ENCODE results near the gene DMRTC2.
A peak's percentile ranks its signal among the peaks of the same experiment; 100 is the strongest.

DMRTC2 gene

DNA sequence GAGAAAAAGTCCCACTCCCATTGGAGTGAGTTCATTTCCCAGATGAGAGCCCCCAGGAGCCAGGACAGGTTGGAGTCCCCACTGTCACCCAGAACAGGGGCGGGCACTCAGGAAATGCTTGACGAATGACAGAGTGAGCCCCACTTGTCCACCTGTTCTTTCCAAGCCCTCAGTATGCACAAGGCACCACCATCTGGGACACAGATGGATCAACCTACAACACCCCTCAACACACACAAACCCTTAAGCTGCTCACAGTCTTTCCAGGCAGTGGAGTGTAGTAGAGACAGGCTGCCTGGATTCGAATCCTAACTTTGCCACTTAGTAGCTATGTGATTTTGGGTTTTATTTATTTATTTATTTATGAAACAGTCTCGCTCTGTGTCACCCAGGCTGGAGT, 46.1 kb downstream of the DMRTC2 start:
- FAIRE-seq (no peak), DNase-seq (ENCODE audit: insufficient read length, low spot score) (no peak)
- TF ChIP-seq, protein P1, sequence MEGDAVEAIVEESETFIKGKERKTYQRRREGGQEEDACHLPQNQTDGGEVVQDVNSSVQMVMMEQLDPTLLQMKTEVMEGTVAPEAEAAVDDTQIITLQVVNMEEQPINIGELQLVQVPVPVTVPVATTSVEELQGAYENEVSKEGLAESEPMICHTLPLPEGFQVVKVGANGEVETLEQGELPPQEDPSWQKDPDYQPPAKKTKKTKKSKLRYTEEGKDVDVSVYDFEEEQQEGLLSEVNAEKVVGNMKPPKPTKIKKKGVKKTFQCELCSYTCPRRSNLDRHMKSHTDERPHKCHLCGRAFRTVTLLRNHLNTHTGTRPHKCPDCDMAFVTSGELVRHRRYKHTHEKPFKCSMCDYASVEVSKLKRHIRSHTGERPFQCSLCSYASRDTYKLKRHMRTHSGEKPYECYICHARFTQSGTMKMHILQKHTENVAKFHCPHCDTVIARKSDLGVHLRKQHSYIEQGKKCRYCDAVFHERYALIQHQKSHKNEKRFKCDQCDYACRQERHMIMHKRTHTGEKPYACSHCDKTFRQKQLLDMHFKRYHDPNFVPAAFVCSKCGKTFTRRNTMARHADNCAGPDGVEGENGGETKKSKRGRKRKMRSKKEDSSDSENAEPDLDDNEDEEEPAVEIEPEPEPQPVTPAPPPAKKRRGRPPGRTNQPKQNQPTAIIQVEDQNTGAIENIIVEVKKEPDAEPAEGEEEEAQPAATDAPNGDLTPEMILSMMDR (IDR thresholded peaks at IDR 0.05; ENCODE audit: insufficient read depth, missing control alignments): no peak

DNA sequence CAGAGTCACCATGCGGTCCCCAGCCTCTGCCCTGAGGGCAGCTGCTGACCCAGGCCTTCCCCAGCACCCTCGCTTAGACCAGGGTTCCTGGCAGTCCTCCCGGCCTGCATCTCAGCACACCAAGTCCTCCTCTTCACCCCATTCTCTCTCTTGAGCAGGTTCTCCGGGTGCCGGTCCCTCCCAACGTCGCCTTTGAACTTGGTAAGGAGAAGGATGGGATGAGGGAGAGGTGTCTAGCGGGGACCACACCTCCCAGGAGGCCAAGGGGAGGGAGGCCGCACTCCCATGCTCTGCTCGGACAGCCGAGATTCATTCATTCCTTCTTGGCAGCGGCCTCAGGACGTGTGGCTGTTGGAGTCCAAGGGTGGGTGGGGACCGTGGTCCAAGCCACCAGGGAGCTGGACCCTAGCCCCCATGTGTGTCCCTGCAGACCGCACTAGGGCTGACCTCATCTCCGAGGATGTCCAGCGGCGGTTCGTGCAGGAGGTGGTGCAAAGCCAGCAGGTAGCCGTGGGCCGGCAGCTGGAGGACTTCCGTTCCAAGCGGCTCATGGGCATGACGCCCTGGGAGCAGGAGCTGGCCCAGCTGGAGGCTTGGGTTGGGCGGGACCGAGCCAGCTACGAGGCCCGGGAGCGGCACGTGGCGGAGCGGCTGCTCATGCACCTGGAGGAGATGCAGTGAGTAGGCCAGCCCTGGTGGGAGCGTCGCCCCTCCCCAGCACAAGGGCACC, 47.5 kb downstream of the DMRTC2 start:
- TF ChIP-seq, protein P1 (IDR thresholded peaks at IDR 0.05; ENCODE audit: insufficient read depth, missing control alignments): no peak
- no peak for FAIRE-seq
- no peak for DNase-seq (ENCODE audit: insufficient read length, low spot score)

GRCh38 chr19:41893899-41894298, 49.1 kb downstream of the DMRTC2 start:
- no peak for DNase-seq (ENCODE audit: insufficient read length, low spot score)
- no peak for FAIRE-seq
- TF ChIP-seq, protein P1 (IDR thresholded peaks at IDR 0.05; ENCODE audit: insufficient read depth, missing control alignments): no peak

DNA sequence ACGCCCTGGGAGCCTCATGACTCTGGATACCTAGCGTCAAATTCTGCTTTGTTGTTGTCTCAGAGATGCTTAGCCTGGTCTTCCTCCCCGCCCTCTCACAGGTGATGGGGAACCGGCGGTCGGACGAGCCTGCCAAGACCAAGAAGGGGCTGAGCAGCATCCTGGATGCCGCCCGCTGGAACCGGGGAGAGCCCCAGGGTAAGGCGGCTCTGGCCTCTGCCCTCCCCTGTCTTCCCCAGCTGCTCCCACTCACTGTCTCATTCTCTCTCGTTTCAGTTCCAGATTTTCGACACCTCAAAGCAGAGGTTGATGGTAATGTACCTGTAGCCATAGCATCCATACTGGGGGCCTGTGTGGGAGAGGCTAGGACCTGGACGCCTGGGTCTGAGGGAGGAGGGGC, 49.5 kb downstream of the DMRTC2 start:
- TF ChIP-seq, protein P1 (IDR thresholded peaks at IDR 0.05; ENCODE audit: insufficient read depth, missing control alignments): no peak
- FAIRE-seq: no peak

DNA sequence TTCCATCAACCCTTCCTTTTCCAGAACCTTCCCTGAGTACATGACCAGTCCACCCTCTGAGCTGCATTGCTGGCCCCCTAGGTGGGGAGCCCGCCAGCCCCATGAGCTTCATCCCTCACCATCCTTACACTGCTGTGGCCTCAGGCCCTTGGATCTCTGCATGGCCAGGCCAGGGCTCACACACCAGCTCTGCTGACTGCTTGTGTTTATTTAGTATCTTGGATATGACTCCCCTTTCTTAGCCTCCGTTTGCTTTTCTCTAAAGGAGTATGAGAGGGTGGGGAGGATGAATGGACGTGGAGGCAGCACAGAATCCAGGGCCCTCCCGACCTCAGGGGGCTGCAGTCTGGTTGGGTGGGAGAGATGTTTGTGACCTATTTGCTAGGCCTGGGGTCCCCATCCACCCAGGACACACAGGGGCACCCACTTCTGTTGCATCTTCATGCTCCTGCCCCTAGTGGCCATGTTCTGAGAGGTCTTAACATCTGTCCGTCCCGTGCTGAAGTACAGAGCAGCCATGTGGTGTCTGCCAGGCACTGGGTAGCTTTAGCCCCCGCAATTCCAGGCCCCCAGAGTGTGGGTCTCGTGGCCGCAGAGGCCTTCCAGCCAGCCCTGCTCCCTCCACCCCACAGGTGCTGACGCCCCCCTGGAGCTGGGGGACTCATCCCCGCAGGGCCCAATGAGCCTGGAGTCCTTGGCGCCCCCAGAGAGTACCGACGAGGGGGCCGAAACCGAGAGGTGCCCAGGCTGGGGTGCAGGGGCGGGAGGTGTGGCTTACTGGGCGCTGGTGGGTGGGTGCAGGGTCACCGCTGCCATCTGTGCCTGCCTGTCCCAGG, 51.1 kb downstream of the DMRTC2 start:
- FAIRE-seq: no peak
- TF ChIP-seq, protein P1 (IDR thresholded peaks at IDR 0.05; ENCODE audit: insufficient read depth, missing control alignments): peak; percentile 8
- no peak for DNase-seq (ENCODE audit: insufficient read length, low spot score)

More for the DNA sequence above, 49.5 kb downstream of the DMRTC2 start:
- DNase-seq (ENCODE audit: insufficient read length, low spot score): no peak

DNA sequence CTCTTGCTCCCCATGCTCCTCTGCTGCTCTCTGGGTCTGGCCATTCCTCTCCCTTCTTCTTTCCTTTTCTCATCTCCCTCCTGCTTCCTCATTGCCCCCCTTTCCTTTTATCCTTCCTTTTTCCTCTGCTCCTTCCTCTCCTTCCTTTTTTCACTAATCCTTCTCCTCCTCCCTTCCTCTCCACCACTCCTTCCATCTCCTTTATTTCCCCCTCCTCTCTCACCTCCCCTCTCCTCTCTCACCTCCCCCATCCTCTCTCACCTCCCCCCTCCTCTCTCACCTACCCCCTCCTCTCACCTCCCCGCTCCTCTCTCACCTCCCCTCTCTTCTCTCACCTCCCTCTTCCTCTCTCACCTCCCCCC, 51.7 kb downstream of the DMRTC2 start:
- TF ChIP-seq, protein P1 (IDR thresholded peaks at IDR 0.05; ENCODE audit: insufficient read depth, missing control alignments): no peak
- FAIRE-seq (no peak), DNase-seq (ENCODE audit: insufficient read length, low spot score) (no peak)

- DNase-seq (ENCODE audit: insufficient read length, low spot score): no peak
- FAIRE-seq: no peak
- TF ChIP-seq, protein P1 (IDR thresholded peaks at IDR 0.05; ENCODE audit: insufficient read depth, missing control alignments): no peak
Measured at GRCh38 chr19:41897181-41897580, 52.3 kb downstream of the DMRTC2 start.

All from D721Med (cell line).